ENCODE measurements around the gene CHKB. TPM values are rescaled to one million over a fixed set of nuclear protein-coding genes. Genes with fewer than 3 reads are reported as not detected.

The CHKB gene
- total and polyA plus RNA-seq, 2 of the 8 experiments (the other 6 are each of a cell fraction or from before 2014, with no cell fraction given) = 27.9 to 42.2 TPM

DNA sequence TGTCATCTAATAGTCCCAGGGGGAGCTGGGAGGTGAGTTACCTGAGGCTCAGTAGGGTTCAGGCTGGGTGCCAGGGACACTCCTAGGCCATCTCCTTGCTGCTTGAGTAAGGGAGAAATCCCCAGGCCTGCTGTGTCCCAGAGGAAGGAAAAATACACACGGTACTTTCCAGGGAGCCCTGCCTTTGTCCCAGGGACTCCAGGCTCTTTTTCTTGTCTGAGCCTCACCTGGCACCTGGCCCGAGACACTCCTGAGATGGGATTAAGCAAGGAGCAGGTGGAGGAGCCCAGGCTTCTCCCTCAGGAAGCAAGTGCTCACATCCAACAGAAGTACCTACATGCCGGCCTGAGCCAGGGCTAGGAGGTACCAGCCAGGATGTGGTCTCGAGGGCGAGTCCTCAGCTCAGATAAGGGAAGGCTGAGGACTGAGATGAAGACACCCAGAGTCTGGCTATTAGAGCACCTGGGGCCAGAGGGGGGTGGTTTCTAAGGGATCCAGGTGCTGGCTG, 37.8 kb downstream of the CHKB start:
- no peak overlapping the region for H2AFZ ChIP-seq (ENCODE audit: low read length)
- no peak for DNase-seq (ENCODE audit: low read depth in 1 of 2, low spot score in 2 of 2)
- peak overlapping the region in 2 of 4 experiments; percentile 14 to 35; a peak in 2 of 8 replicates for H3K4me3 ChIP-seq (ENCODE audit: extremely low read depth in 1 of 4, insufficient read depth in 2 of 4, low read depth in 3 of 4, low read length in 4 of 4)
- TF ChIP-seq KDM4A (IDR thresholded peaks at IDR 0.05; ENCODE audit: low read depth, low read length, severe bottlenecking) (no peak), RXRA (IDR thresholded peaks at IDR 0.05; ENCODE audit: insufficient read depth, low read depth, low read length) (no peak), SP2 (IDR thresholded peaks at IDR 0.05; ENCODE audit: low read length) (no peak), CBX5 (IDR thresholded peaks at IDR 0.05; ENCODE audit: low read depth, low read length) (no peak), KDM5A (IDR thresholded peaks at IDR 0.05; ENCODE audit: low read length) (no peak), TBP (IDR thresholded peaks at IDR 0.05; ENCODE audit: low read depth, low read length) (no peak), CTBP2 (IDR thresholded peaks at IDR 0.05; ENCODE audit: borderline replicate concordance, insufficient read depth, insufficient read length, low read length) (no peak), TAF7 (optimal IDR thresholded peaks at IDR 0.05; ENCODE audit: borderline replicate concordance, low read depth, low read length) (no peak), RFX5 (IDR thresholded peaks at IDR 0.05; ENCODE audit: borderline replicate concordance, low read depth, low read length) (no peak), EP300 (IDR thresholded peaks at IDR 0.05; ENCODE audit: borderline replicate concordance in 1 of 2, low read depth in 2 of 2, low read length in 2 of 2) (no peak), BCL11A (IDR thresholded peaks at IDR 0.05; ENCODE audit: low read depth in 2 of 2, low read length in 2 of 2) (no peak)
- TF ChIP-seq, protein P1, sequence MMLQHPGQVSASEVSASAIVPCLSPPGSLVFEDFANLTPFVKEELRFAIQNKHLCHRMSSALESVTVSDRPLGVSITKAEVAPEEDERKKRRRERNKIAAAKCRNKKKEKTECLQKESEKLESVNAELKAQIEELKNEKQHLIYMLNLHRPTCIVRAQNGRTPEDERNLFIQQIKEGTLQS (IDR thresholded peaks at IDR 0.05; ENCODE audit: insufficient read depth, low read depth, low read length) = no peak

More for the DNA sequence above, 37.8 kb downstream of the CHKB start:
- Histone ChIP-seq H3K18ac (ENCODE audit: extremely low read depth, low read length) (no peak overlapping the region), H3K14ac (ENCODE audit: insufficient read length) (no peak overlapping the region), H3K23ac (ENCODE audit: insufficient read length) (no peak overlapping the region), H3K27ac (ENCODE audit: low read depth, low read length) (no peak overlapping the region), H3K4ac (replicated peaks; ENCODE audit: insufficient read length, low read depth, low read length) (no peak overlapping the region), H3K36me3 (ENCODE audit: control insufficient read depth in 2 of 4, insufficient read depth in 4 of 4, low read length in 3 of 4) (no peaks in the 10 kb centered on the region), H3K23me2 (ENCODE audit: low read depth, low read length) (no peaks in the 10 kb centered on the region), H2BK120ac (replicated peaks; ENCODE audit: low read depth, low read length) (no peak overlapping the region), H4K5ac (ENCODE audit: insufficient read length, low read depth, low read length) (no peak overlapping the region), H3K79me2 (ENCODE audit: control insufficient read depth in 1 of 2, insufficient read depth in 2 of 2, low read length in 2 of 2) (no peaks in the 10 kb centered on the region), H2AK5ac (ENCODE audit: low read depth, low read length) (no peak overlapping the region), H3K27me3 (replicated peaks in 1 of 4; ENCODE audit: control insufficient read depth in 3 of 4, extremely low read depth in 1 of 4, insufficient read depth in 3 of 4, low read length in 3 of 4) (peaks cover 0 to 13% (median 6%) of the 10 kb centered on the region in 4 experiments; a peak in 5 of 7 replicates), H2BK15ac (ENCODE audit: low read length) (peak overlapping the region; percentile 31; the same call in 1 of the 2 replicates), H2BK5ac (ENCODE audit: low read depth, low read length) (no peak overlapping the region), H2BK12ac (ENCODE audit: low read depth, low read length) (peak overlapping the region; percentile 17; the same call in 1 of the 2 replicates), H3K56ac (replicated peaks; ENCODE audit: insufficient read length, low read depth, low read length) (no peak overlapping the region), H3K79me1 (ENCODE audit: low read depth, low read length) (no peaks in the 10 kb centered on the region), H3K9me3 (ENCODE audit: insufficient read depth in 2 of 2, low read depth in 1 of 2, low read length in 1 of 2) (no peaks in the 10 kb centered on the region), H4K20me1 (replicated peaks in 1 of 2; ENCODE audit: control insufficient read depth in 1 of 2, insufficient read depth in 2 of 2, low read length in 2 of 2) (no peaks in the 10 kb centered on the region), H3K4me1 (replicated peaks in 1 of 4; ENCODE audit: control insufficient read depth in 3 of 4, insufficient read depth in 4 of 4, low read length in 3 of 4) (peaks cover 0 to 5% (median 1%) of the 10 kb centered on the region in 4 experiments; a peak in 2 of 7 replicates), H4K91ac (replicated peaks; ENCODE audit: insufficient read length, low read length) (no peak overlapping the region), H4K8ac (ENCODE audit: extremely low read depth, insufficient read depth, low read length) (no peak overlapping the region), H2BK20ac (ENCODE audit: low read length) (0 out of 2 replicates have a peak overlapping the region, but pooled peaks have one; percentile 61), H3K9ac (replicated peaks in 1 of 4; ENCODE audit: extremely low read depth in 1 of 4, low read depth in 3 of 4, low read length in 3 of 4) (no peak overlapping the region), H3K4me2 (ENCODE audit: insufficient read depth in 1 of 2, low read depth in 2 of 2, low read length in 2 of 2) (peak overlapping the region; percentile 13 to 41; a peak in 2 of 4 replicates)
- ChIA-PET POLR2A (ENCODE audit: partially characterized antibody) (no interaction called here), CTCF (ENCODE audit: partially characterized antibody) (interaction anchor here (1.0 to 1.5 kb wide), 5 partner anchors 9 to 47 kb away, joined by 3 to 9 read pairs (median 3); partner anchors contain the start of genes SCO2 and SYCE3)
- FAIRE-seq = no peak
- 85% methylated on average over 5 of the region's 5 CpGs; no CpG with 5 or more reads in 1 of the 2 experiments for WGBS, 2 experiments (ENCODE audit: extremely low coverage in 1 of 2, insufficient coverage in 1 of 2, insufficient read length in 1 of 2, insufficient replicate concordance in 2 of 2, low coverage in 1 of 2, low lambda C conversion rate in 2 of 2, missing lambda C conversion rate in 1 of 2)
